ENCODE results near the gene SLC6A9.

The SLC6A9 gene

DNA sequence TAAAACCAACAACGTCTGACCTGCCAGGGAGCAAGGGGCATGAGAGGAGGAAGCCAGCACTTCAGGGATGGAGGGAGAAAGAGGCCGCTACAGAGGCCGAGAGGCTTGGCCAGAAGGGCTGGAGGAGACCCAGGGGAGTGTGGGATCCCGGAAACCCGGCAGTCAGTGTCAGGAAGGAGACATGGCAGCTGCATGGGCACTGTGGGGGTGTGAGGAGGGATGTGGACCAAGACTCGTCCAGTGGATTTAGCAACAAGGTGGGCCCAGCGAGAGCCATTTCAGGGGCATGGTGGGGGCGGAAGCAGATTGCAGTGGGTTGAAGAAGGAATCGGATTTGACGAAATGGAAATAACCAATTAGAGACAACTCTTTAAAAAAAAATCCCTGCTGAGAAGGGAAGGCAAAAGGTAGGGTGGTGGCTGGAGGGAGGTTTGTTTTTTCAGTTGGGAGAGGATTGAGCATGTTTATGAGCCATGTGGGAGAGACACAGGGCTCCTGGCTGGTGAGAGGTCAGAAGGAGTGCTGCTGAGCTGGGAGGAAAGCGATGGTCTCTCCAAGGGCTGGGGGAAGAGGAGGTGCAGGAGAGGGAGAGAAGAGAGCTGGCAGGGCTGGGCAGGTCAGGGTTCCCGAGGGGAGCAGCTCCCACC is 47.9 kb downstream of the SLC6A9 start:
- DNase-seq (no peak), ATAC-seq (no peak)

DNA sequence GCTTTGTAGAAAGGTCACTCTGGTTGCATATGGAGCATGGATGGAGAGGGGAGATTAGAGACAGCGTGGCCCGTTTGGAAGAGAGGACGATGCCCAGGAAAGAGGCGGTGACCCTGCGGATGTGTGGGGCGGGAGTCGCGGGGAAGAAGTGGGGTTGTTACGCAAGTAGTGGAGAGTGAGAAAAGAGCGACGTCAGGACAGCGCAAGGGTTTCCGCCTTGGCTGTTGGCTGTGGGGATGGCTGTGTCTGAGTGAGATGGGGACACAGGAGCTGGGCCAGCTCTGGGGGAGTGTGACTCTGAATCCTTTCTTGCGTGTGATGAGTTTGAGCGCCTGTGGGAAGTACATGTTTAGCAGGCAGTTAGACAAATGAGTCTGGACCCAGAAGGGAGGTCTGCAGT is 48.5 kb downstream of the SLC6A9 start:
- ATAC-seq = no peak
- DNase-seq = no peak

DNA sequence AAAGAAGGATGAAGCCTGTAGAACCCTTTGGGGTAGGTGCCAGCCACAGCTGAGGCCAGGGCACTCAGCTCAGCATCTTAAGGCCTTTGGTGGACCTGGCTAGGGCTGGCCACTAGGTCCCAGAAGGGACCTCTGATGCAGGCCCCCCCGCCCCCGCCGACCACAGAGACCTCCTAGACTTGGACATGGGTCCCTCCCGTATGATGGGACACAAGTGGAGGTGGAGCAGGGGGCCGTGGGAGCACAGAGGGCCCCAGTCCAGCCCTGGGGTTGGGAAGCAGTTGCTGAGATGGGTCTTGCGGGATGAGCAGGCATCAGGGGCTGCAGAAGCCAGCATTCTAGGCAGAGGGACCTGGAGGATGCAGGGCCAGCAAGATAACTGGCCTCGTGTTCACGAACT is 49.0 kb downstream of the SLC6A9 start:
- ATAC-seq (no peak), DNase-seq (no peak)

DNA sequence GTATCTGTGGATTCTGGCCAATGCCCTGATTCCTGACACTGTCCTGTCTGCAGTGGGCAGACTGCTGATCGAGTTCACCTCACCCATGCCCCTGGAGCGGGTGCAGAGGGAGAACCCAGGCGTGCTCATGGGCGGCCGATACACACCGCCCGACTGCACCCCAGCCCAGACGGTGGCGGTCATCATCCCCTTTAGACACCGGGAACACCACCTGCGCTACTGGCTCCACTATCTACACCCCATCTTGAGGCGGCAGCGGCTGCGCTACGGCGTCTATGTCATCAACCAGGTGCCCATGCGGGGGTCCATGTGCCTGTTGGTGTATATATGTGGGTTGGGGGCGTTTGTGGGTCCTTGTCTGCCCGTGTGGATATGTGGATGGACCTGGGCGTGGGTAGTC is 49.6 kb downstream of the SLC6A9 start:
- ATAC-seq (no peak), DNase-seq (no peak)

DNA sequence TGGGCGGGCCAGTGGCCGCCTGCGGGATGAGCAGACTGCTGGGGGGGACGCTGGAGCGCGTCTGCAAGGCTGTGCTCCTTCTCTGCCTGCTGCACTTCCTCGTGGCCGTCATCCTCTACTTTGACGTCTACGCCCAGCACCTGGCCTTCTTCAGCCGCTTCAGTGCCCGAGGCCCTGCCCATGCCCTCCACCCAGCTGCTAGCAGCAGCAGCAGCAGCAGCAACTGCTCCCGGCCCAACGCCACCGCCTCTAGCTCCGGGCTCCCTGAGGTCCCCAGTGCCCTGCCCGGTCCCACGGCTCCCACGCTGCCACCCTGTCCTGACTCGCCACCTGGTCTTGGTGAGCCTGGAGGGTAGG is 50.1 kb downstream of the SLC6A9 start:
- DNase-seq = no peak
- no peak for ATAC-seq

DNA sequence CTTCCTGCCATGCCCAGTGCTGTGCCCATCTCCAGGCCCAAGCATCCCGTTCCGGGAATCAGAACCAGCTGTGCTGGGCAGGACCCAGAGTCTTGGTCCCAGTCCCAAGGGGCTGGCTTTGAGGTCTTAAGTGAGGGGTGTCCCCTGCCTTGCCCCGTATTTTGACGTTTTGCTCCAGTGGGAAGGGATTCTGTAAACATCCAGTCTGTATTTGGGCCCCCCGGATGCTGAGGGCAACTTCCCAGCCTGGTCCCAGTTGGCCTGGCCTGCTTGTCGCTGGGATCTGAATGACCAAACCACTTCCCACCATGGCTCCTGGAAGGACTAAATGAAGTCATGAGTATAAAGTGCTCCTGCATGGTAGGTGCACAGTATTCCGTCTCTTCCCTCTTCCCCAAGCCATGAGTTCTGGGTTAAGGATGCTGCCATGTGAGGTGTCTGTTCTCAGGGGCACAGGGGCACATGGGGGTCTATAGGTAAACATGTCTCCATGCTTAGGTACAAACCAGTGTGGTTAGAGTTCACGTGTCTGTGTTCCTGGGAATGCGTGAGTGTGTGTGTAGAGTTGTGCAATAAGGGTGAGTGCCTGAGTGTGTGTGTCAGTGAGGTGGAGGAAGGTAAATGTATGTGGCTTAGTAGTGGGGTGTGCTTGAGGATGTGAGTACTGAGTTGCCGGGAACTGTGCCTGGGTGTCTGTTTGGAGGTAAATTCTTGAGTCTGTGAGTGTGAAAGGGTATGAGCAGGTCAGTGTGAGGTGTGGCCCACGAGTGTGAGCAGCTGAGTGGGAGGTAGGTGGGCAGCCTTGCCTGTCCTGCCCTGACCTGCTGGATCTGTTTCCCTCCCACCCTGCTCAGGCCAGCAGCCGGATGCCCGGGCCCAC is 50.8 kb downstream of the SLC6A9 start:
- DNase-seq = no peak
- ATAC-seq = no peak

DNA sequence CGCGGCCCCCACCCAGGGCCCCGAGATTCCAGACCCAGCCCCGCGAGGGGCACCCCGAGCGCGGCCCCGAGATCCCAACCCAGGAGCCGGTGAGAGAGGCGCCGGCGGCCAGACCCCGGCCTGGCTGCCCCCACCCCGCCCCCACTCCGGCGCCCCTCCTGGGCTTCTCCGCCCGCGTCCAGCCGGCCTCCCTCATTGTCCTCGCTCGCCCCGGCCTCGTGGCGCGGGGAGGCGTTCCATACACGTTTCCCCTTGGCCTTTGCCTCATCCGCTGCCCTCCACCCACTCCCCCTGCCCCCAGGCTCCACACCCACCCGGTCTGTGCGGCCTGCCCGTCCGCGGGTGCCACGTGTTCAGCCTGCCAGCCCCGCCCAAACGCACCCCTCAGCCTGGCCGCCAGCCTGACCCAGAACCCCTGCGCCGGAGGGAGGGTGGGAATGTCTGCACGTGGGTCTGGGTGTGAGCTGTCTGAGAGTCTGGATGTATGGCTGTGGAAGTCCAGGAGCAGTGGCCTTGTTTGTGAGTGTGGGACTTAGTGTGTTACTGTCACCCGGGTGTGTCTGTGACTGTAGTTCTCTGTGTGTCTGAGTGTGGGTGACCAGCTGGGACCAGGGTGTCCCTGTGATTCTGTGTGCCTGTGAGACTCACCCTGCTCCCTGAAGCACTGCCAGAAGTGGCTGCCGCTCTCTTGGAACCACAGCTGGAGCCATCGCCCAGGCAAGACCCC is 51.6 kb downstream of the SLC6A9 start:
- ATAC-seq = peak; percentile 38
- DNase-seq = peak; percentile 60

DNA sequence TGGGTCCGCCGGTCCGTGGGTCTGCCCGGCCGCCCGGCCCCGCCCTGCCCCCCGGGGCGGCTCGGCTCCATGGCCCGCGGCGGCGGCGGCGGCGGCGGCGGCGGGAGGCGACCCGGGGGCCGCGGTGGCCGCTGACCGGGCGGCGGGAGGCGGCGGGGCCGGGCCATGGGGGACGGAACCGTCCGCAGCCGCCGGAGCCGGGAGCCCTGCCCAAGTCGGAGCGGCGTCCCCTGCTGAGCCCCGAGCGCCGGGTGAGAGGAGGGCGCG is 52.1 kb downstream of the SLC6A9 start:
- DNase-seq = no peak
- ATAC-seq = no peak

DNA sequence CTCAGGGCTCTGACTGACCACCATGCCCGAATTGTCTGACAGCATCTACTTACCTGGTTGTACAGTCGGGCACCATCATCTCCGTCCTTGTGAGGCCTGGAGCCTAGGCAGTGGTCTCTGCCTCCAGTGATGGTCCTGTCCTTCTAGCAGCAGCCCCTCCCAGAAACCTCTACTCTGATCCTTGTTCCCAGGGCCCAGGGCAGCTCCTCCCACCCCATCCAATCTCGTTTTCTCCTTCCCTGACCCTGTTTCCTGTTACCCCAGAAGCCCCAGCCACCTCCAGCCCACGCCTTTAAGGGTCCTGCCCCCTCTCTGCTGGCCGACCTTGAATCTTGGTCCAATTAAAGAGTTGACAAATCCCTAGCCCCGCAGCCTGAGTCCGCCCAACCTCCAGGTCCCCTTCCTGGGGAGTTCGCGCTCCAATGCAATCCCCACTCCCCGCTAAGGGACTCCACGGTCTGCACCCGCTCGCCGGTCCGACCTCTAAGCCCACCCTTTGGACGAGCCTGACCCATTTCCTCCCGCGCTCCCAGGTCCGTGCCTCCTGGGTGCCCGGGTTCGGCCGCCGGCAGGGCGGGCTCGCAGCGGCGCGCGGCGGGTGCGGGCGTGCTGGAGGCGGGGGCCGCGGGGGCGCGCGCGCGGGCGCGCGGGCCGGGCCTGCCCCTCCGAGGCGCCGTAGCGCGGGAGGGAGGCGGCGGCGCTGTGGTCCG is 52.6 kb downstream of the SLC6A9 start, which contains the start of gene B4GALT2:
B4GALT2 (plus strand) TSS at position 660 of the 710 bp plus-strand sequence. CDS start 1,951 bp downstream, outside the sequence.
- peak; percentile 9 for ATAC-seq
- DNase-seq = peak; percentile 68

DNA sequence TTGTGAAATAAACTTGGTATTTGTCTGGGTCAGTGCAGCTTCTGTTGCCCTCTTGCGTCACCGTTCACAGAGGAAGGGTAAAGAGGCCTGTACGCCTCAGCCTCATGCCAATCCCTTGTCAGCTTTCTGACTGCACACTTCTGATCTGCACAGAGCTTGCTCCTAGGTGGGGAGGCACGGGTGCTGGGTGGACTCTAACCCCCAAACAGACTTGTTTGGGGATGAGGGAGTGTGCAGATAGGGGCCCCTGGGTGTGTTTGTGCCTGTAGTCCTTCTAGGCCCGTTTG is 53.1 kb downstream of the SLC6A9 start:
- ATAC-seq = no peak
- no peak for DNase-seq

DNA sequence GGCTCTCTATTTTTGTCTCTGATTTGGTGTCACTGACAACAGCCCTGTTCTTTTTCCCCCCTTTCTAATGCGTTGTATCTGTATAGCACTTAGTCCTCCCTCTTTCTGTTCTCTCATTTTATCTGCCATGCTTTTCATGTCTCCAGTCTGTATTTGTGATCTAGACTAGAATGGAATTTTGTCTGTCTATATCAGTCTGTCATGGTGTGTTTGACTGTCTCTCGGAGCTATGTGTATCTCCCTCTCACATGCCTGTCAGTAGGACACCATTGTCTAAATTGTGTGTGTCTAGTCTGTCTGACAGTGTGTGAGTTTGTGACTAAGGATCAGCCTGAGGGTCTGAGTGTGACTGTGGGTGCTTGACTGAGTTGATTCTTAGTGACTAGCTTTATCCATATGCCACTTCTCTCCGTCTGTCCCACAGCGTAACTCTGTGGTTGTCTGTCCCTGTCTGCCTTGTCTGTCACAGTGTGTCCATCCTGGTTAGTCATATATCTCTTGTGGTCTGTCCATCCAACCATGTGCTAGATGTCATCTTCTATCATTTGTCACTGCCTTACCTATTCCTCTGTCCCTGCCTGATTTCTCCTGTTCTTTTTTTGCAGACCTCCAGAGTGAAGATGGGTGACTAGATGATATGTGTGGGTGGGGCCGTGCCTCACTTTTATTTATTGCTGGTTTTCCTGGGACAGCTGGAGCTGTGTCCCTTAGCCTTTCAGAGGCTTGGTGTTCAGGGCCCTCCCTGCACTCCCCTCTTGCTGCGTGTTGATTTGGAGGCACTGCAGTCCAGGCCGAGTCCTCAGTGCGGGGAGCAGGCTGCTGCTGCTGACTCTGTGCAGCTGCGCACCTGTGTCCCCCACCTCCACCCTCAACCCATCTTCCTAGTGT is 53.6 kb downstream of the SLC6A9 start:
- DNase-seq = no peak
- no peak for ATAC-seq

DNA sequence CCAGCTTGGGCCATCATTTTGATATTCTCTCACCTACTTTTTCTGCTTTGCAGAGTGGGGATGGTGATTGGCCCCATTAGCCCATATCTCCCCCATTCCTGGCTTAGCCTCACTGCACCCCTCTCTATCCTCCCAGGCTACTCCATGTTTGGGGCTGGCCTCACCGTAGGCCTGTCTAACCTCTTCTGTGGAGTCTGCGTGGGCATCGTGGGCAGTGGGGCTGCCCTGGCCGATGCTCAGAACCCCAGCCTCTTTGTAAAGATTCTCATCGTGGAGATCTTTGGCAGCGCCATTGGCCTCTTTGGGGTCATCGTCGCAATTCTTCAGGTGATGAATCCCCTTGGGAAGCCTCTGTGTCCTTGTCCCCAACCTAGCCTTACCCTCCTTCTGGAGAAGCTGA is 54.4 kb downstream of the SLC6A9 start:
- no peak for ATAC-seq
- DNase-seq = no peak

DNA sequence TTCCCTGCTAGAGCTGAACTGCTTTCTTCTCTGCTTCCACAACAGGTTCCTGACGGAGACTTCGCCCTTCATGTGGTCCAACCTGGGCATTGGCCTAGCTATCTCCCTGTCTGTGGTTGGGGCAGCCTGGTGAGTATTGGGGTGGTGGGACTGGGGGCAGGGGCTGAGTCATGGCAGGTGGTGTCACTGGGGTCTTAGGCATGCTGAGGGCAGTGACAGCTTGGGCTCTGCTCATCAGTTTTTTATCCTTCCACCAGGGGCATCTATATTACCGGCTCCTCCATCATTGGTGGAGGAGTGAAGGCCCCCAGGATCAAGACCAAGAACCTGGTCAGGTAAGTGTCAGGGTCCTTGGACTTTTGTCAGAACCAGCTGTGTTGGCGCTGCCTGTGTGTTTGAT is 55.2 kb downstream of the SLC6A9 start:
- DNase-seq = no peak
- no peak for ATAC-seq

DNA sequence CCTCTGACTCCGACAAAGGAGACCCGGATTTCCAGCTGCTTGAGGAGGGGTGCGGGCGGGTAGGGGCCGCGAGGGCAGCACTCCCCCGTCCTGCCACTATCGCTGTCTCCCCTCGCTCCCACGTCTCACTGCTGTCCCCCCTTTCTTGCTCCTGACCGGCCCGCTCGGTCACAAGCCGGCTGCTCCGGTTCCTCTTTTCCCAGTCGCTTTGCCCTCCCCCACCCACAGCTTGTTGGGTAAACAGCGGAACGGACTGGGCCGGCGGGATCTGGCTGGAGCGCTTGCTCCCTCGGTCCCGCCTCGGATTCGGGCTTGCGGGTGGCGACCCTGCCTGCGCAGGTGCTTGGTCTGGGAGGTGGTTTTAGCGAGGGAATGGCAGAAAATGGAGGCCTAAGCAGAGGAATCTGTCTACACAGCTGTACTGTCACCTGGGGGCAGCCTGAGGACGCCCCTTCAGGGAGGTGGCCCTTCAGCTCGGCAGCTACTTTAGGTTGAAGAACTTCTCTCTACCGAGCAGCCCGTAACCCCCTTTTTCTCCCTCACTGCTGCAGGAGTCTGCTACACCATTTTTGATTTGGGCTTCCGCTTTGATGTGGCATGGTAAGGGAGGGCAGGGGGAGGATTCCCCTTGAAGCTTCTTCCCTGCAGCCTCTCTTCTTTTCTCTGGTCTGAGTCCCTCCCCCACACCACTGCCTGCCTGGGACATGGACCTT is 55.9 kb downstream of the SLC6A9 start:
- peak; percentile 1 for ATAC-seq

DNA sequence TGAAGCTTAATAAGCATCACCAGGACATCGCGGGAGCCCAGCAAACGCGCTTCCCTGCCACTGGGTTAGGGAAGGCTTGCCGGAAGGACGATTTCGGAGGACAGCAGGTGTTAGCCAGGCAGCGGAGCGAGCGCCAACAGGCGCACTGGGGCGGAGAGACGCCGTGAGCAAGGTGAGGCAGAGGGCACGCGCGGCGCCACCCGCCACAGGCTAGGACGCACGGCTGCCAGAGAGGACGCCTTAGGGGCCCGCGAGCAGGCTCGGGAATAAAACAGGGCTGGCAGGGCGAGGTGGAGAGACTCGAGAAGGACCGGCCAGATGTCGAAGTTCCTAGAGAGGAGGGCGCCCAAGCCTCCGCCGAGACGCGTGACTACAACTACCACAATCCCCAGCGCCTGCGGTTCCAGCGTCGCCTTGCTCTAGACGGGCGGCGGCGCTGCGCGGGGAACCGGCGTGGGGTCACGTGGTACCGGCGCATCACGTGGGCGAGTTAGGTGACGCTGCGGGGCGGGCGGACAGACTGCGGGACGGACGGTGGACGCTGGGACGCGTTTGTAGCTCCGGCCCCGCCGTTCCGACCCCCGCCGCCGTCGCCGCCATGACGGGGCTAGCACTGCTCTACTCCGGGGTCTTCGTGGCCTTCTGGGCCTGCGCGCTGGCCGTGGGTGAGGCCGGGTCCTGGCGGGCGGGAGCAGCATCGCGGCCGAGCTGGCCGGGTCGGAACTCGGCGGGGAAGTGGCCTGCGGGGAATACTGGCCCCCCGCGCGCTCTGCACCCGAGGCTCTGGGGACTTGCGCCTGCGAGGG is 56.6 kb downstream of the SLC6A9 start, which contains the start of gene ATP6V0B:
ATP6V0B (plus strand) TSS at position 518 of the 806 bp plus-strand sequence; CDS start at position 599, 81 bp downstream.
- DNase-seq (peak; percentile 98), ATAC-seq (peak; percentile 73)

More for the DNA sequence above, 55.9 kb downstream of the SLC6A9 start:
- no peak for DNase-seq

DNA sequence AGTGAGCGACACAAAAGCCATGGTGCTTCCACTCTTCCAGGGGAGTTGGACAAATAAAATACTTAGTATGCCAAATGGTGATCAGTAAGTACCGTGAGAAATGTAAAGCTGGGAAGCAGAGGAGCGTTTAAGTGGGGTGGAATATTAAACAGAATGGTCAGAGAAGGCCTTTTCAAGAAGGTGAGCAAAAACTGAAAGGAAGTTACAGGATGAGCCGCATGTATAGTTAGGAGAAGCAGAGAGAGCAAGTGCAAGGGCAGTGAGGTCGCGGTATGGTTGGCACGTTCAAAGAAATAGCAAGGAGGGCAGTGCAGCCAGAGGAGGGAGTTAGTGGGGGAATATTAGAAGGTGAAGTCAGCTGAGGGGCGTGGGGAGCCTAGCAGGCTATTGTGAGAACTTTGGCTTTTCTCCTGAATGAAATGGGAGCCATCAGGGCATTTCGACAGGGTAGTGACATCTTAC is 57.2 kb downstream of the SLC6A9 start:
- ATAC-seq (no peak), DNase-seq (peak; percentile 19)

DNA sequence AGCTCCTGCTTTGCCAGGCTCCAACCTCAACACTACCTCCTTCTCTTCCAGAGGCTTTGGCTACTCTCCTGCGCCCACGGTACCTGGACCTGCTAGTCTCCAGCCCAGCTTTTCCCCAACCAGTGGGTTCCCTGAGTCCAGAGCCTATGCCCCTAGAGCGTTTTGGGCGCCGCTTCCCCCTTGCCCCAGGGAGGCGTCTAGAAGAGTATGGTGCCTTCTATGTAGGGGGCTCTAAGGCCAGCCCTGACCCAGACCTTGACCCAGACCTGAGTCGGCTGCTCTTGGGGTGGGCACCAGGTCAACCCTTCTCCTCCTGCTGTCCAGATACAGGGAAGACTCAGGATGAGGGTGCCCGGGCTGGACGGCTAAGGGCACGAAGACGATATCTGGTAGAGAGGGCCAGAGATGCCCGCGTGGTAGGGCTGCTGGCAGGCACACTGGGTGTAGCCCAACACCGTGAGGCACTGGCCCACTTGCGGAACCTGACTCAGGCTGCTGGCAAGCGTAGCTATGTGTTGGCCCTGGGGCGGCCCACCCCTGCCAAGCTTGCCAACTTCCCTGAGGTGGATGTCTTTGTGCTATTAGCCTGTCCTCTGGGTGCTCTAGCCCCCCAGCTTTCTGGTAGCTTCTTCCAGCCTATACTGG is 59.8 kb downstream of the SLC6A9 start:
- ATAC-seq (no peak), DNase-seq (no peak)

DNA sequence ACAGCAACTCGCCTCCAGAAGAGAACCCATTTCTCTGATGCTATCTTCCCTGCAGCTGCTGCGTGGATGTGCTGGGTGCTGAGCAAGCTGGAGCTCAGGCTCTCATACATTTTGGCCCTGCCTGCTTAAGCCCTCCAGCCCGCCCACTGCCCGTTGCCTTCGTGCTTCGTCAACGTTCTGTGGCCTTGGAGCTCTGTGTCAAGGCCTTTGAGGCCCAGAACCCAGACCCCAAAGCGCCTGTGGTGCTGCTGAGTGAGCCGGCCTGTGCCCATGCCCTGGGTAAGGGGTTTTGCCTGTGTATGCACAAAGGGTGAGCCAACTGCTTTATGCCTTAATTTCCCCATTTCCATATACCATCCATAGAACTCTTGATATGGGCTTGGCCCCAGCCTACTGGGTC is 60.4 kb downstream of the SLC6A9 start:
- ATAC-seq = no peak
- DNase-seq = no peak

DNA sequence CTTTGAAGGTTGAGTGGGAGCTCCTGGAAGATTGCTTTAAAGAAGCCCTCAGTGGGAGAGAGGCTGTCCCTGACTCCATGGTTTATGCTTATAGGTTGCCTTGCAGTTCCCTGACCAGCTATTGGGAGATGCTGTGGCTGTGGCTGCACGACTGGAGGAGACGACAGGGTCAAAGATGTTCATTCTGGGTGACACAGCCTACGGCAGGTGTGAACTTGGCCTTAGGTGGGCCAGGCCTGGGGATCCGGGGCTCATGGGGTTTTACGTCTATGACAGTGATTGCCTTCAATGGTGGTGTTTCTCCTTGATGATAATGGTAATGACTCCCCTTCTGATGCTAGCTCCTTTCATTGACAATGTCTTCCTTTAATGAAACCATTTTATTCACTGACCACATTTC is 60.8 kb downstream of the SLC6A9 start:
- no peak for ATAC-seq
- no peak for DNase-seq
